ENCODE results near the gene FHOD3. TPM values are rescaled to one million over a fixed set of nuclear protein-coding genes. Genes with fewer than 3 reads are reported as not detected.

FHOD3 gene
- polyA plus RNA-seq, 1 donor from 2014 or later = not detected

DNA sequence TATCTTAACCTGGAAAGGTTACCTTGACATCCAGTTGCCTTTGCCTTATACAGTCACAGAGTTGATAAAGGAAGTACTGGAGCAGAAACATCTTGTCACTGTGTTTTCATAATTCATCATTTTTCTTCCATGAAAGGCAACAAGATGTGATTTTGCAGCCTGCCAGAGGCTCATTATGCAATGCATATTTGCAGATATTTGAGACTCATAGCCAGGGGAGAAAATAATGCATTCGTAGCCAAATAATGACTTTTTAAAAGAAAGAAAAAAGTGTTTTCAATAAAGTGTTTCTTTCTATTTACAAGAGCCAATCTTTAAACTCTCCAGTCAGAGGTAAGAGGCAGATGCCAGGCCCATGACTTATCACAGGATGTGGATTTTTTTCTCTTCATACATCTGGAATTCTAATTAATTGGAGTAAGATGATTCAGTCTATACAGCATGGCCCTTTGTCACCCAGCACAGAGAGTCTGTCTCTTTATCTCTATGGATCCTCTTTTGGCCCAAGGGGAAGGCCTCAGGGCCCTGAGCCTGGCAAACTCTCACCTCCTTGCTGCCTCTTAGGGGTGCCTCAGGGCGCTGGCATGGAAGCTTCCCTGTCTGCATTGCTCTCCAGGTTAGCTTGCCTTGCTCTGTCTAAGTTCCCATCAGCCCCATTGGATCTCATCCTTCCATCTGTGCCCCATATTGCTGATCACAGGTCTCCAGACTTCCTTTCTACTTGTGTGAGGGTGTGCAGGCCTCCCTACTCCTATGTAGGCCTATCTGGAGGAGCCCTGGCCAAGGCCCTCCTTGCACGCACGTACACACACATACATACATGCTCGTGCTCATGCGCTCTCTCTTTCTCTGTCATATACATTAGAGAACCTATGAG, 283.6 kb downstream of the FHOD3 start:
- no peak overlapping the region for H3K27ac Mint-ChIP-seq
- H3K36me3 Mint-ChIP-seq = no peaks in the 10 kb centered on the region
- H3K4me3 Mint-ChIP-seq = no peak overlapping the region
- peaks cover 0 to 1% (median 0%) of the 10 kb centered on the region in 3 donors for H3K4me1 Mint-ChIP-seq
- no peaks in the 10 kb centered on the region for H3K9me3 Mint-ChIP-seq
- H3K27me3 Mint-ChIP-seq = peaks cover 4% of the 10 kb centered on the region

DNA sequence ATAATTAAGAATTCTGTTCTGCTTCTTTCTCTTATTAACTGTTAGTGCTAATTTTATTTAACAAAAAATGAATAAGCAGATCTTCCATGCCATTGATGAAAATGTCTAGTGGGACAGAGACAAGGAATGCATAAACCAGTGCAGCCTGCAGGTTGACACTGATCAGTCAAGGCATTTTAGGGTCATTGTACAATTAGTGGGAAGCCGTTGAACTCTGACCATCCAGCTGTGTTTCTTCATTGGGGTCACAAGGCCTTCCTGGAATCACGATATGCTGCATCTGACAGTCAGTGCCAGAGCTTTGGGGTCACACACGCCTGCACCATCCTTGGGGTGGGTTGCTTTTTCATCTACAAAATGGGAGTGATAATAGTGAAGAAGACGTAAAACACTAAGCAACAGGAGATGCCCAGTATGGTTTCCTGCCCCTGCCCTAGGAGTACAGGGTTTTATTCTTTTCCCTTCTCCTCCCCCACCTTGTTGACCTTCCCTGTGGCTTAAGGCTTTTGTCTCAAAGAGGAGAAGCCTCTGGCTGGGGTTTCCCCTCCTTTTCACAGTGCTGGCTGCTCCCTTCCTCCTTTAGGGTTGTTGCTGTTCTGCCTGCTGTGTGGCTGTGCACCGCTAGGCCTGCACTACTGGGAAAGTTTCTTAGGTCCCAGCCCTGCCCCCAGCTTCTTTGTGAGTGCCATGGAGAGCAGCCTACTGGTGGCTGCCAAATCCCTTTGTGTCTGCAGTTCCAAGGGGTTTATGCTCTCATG, 285.7 kb downstream of the FHOD3 start:
- no peaks in the 10 kb centered on the region for H3K9me3 Mint-ChIP-seq
- H3K4me3 Mint-ChIP-seq = no peak overlapping the region
- H3K36me3 Mint-ChIP-seq = no peaks in the 10 kb centered on the region
- H3K4me1 Mint-ChIP-seq = peaks cover 0 to 1% (median 0%) of the 10 kb centered on the region in 3 donors
- H3K27ac Mint-ChIP-seq = no peak overlapping the region
- H3K27me3 Mint-ChIP-seq = peaks cover 3% of the 10 kb centered on the region

DNA sequence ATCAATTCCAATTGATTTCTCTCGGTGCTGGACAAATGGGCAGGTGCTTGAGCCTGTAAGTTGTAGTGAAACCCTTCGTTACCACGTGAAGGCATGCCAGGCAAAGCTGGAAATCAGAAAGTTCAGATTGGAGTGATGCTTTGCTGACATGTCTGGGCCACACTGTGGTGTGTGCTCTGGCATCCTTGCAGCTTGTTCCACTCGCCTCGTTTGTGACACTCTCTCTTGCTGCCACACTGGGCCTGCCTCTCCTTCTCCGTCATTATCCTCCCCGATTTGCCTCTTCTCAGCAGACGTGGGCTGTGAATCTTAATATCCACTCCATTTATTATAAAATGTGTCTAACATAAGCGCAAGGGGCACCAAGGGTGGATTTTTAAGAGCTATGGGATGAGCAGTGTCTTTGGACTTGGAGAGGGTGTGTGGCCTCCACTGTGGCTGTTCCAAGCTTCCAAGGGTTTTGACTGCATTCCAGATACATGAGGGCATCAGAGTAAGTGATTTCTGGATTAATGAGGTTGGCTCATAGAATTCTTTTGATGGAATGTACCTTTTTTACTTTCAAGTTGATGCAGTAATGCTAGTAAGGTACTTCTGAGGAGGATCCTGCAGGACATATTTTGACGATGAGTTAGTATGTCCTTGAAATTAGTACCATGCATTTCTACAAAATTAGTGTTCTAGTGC, 292.5 kb downstream of the FHOD3 start:
- Mint-ChIP-seq H3K36me3 (no peaks in the 10 kb centered on the region), H3K27ac (no peak overlapping the region), H3K27me3 (peaks cover 2% of the 10 kb centered on the region), H3K9me3 (no peaks in the 10 kb centered on the region), H3K4me3 (no peak overlapping the region), H3K4me1 (no peaks in the 10 kb centered on the region)

DNA sequence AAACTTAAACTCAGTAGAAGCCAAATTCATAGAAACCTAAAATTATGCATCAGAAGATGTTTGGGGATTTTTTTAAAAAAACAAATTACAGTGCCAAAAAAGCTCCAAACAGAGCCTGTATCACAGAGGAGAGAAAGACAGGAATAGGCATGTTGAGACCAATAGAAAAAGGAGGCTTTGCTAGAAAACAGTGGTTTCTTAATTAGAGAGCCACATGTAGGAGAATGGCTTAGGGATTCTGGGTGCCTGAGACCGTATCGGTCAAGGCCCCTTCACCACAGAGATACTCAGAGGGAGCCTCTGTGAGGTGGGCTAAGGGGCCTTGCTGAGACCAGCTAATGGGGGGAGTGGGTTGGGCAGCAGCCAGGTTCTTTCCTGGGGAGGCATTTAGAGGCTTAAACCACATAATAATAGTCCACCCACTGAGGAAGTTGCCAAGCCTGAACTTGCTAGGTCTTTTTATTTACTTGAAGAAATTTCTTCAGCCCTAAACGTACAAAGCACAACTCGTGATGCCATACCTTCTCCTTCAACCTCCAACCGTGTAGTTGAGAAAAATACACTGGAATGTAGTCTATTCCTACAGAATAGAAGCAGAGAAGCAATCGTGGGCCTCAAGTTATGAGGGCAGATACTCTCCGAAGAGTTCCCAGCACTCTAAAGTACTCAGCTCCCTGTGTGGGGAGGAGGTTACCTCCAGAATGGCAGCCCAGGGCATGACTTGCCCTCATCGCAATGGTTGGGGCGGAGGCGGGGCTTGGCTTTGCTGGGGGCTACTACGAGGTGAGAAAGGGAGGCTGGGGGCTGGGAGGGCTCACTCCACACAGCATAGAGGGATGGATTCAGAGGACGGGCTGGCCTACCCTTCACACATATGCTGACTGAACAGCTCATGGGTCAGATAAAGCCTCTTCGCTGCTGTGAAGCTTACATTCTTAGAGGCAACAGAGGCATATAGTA, 293.4 kb downstream of the FHOD3 start:
- Mint-ChIP-seq H3K27ac (no peak overlapping the region), H3K36me3 (no peaks in the 10 kb centered on the region), H3K4me1 (no peaks in the 10 kb centered on the region), H3K9me3 (no peaks in the 10 kb centered on the region), H3K4me3 (no peak overlapping the region), H3K27me3 (peaks cover 2% of the 10 kb centered on the region)

DNA sequence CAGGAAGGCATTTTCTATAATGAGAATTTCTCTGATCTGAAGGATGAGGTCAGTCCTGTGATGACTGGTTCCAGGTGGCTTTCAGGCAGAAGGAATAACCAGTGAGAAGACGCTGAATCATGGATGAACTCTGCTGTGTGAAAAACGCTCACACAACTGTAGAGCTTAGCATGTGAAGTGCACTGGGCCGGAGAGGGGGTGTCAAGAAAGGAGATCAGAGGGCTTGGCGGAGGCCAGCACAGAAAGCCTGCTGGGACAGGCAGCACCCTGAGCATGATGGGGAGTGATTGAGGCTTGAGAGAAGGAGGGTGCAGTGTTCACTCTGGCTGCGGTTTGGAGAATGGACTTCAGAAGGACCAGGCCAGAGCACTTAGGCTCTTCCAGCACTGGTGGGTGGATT, 294.8 kb downstream of the FHOD3 start:
- no peaks in the 10 kb centered on the region for H3K4me1 Mint-ChIP-seq
- no peak overlapping the region for H3K4me3 Mint-ChIP-seq
- H3K36me3 Mint-ChIP-seq = no peaks in the 10 kb centered on the region
- H3K27me3 Mint-ChIP-seq = peaks cover 2% of the 10 kb centered on the region
- H3K27ac Mint-ChIP-seq = no peak overlapping the region
- no peaks in the 10 kb centered on the region for H3K9me3 Mint-ChIP-seq

DNA sequence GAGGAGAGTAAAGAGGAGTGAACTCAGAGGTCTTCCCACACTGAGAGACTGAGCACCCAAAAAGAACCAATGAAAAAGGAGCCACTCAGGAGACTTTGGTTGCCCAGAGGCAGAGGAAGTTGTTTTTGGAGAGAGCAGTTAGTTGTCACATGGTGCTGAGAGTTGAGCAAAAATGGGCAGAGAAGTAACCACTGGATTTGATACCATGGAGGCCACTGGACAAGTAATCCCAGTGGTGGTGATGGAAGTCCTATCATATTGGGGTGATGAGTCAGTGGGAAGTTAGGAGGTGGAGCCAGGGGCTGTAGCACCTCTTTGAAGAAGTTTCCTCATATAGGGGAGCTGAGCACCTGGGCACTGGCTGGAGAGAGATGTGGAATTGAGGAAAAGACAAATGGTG, 295.5 kb downstream of the FHOD3 start:
- no peaks in the 10 kb centered on the region for H3K4me1 Mint-ChIP-seq
- H3K36me3 Mint-ChIP-seq = no peaks in the 10 kb centered on the region
- no peaks in the 10 kb centered on the region for H3K9me3 Mint-ChIP-seq
- H3K27me3 Mint-ChIP-seq = peaks cover 2% of the 10 kb centered on the region
- no peak overlapping the region for H3K27ac Mint-ChIP-seq
- H3K4me3 Mint-ChIP-seq = no peak overlapping the region

DNA sequence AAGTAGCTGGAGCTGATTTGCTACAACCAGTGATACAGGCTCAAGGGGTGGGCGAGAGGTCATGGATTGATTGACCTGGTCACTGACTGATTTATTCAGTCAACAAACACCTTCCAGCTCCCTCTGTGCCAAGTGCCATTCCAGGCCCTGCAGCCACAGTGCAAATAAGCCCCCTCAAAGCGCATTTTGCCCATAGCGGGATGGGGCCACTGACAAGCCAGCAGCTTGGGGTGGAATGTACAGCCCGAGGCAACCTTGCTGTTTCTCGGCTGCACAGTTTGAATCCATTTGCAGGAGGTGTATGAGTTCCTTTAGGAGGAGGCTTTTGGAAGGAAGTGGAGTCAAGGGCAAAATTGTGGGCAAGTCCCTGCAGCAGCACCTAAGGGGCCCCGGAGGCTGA, 296.1 kb downstream of the FHOD3 start:
- no peak overlapping the region for H3K4me3 Mint-ChIP-seq
- H3K36me3 Mint-ChIP-seq = no peaks in the 10 kb centered on the region
- no peak overlapping the region for H3K27ac Mint-ChIP-seq
- no peaks in the 10 kb centered on the region for H3K4me1 Mint-ChIP-seq
- H3K9me3 Mint-ChIP-seq = no peaks in the 10 kb centered on the region
- peaks cover 2% of the 10 kb centered on the region for H3K27me3 Mint-ChIP-seq

DNA sequence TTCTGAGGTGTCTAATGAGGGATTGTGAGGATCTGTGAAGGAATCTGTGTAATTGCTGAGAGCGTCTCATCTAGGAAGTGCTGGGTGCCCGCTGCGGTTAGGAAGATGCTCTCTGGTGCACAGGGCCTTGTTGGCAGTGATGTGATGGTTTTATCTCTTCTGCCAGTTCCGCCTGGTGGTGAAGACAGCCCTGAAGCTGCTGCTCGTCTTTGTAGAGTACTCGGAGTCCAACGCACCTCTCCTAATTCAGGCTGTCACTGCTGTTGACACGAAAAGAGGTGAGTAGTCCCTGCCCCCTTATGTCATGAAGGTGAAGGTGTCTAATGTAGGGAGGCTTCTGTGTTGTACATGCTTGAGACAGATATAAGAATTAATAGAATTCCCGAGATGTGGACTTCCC, 297.1 kb downstream of the FHOD3 start:
- Mint-ChIP-seq H3K4me1 (no peaks in the 10 kb centered on the region), H3K4me3 (no peak overlapping the region), H3K27ac (no peak overlapping the region), H3K9me3 (no peaks in the 10 kb centered on the region), H3K27me3 (peaks cover 2% of the 10 kb centered on the region), H3K36me3 (no peaks in the 10 kb centered on the region)

DNA sequence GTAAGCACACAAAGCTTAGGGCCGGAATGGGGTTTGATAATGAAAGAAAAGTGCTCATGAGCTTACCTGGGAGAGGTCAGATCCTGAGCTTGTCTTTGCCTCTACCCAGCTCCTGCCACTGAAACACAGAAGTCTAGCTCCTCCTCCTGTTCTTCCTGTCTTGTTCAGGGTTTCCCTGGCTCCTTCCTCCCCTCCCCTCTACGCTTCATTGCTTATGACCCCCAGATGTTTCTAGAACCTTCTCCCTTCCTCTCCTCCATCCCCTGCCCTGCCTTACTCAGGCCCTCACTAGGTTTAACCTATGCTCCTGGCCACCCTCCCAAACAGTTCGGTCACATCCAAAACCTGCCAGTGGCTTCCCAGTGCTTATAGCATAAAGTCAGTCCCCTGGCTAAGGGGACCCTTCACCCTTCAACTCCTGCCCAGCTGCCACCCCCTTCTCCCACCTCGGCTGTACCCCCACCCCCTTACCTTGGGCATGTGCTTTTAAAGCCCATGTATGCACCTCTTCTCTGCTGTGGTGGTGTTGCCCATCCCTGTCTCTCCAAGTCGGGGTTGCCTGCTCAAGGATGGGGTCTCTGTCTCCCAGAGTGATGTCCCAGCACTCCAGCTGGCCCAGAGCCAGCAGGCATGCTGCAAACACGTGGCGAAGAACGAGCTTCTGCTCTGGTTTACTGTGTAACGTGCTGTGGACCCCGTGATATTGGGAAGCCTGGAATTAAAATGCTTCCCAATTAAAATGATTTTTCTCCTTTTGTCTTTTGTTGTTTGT, 297.7 kb downstream of the FHOD3 start:
- no peaks in the 10 kb centered on the region for H3K9me3 Mint-ChIP-seq
- H3K4me3 Mint-ChIP-seq = no peak overlapping the region
- H3K36me3 Mint-ChIP-seq = no peaks in the 10 kb centered on the region
- no peaks in the 10 kb centered on the region for H3K27me3 Mint-ChIP-seq
- H3K4me1 Mint-ChIP-seq = no peaks in the 10 kb centered on the region
- no peak overlapping the region for H3K27ac Mint-ChIP-seq

DNA sequence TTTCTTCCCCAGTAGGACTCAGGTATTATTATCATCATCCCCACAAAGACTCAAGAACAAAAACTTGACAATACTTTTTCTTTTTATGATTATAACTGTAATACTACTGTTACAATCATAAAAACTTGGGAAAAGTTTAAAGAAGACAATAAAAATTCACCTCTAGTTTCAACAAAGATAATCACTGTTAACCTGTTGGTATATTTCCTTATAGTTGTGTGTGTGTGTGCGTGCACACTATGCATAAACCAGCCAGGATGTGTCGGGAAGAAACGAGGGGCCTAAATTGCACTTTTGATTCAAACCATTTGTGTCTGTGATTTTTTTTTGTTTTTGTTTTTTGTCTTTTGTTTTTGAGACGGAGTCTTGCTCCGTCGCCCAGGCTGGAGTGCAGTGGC, 298.3 kb downstream of the FHOD3 start:
- Mint-ChIP-seq H3K4me1 (no peaks in the 10 kb centered on the region), H3K27ac (no peak overlapping the region), H3K4me3 (no peak overlapping the region), H3K27me3 (no peaks in the 10 kb centered on the region), H3K9me3 (no peaks in the 10 kb centered on the region), H3K36me3 (no peaks in the 10 kb centered on the region)

DNA sequence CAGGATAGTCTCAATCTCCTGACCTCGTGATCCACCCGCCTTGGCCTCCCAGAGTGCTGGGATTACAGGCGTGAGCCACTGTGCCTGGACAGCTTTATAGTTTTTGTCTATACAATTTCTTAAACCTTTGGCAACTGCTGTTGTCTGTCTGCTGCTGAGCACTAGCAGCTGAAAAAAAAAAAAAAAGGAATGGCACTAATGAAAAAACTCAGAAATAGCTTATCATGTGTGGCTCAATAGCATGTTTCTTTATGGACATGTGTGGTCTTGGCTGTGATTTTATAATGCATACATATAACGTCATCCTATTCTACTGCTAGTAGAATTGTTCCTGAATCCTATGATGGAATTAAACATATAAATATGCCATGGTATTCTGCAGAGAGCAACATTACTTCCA, 300.1 kb downstream of the FHOD3 start:
- H3K27me3 Mint-ChIP-seq = no peaks in the 10 kb centered on the region
- H3K4me1 Mint-ChIP-seq = no peaks in the 10 kb centered on the region
- no peak overlapping the region for H3K4me3 Mint-ChIP-seq
- H3K9me3 Mint-ChIP-seq = no peaks in the 10 kb centered on the region
- no peak overlapping the region for H3K27ac Mint-ChIP-seq
- no peaks in the 10 kb centered on the region for H3K36me3 Mint-ChIP-seq

DNA sequence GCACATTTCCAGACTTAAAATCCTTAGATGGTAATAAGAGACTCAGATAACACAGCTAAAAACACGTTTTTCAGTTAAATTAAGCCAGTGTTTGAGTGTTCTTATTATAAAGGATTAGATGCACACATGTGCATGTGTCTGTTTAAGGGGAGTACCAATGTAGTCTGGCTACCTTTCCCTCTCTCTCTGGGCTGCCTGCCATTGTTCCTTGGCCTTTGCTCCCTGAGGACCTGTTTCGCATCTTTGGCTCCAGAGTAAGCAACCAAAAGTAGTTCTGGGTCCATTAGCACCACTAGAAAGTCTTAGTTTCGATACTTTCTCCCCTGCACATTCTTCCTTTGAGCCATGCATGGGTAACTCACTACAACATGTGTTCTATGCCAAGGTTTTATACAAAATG, 303.0 kb downstream of the FHOD3 start:
- H3K36me3 Mint-ChIP-seq = no peaks in the 10 kb centered on the region
- no peak overlapping the region for H3K4me3 Mint-ChIP-seq
- peak overlapping the region in 1 of 3 donors; percentile 59 for H3K27ac Mint-ChIP-seq
- H3K27me3 Mint-ChIP-seq = no peaks in the 10 kb centered on the region
- no peaks in the 10 kb centered on the region for H3K9me3 Mint-ChIP-seq
- H3K4me1 Mint-ChIP-seq = no peaks in the 10 kb centered on the region

DNA sequence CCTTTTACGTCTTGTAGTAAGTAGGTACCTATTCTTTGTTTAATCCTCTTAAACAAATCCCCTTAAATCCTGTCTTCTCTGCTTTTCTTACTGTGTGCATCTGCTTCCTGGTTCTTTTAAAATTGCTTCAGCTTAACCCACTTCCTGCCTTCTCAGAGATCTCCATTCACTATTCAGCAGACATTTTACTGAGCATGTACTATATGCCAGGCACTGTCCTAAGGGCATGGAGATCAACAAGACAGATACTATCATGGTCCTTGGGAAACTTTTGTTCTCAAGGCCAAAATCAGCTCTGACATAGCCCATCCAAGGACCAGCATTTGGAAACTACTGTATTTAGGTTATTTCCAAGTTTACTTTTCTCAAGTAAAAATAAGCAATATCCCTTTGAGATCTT, 303.8 kb downstream of the FHOD3 start:
- Mint-ChIP-seq H3K36me3 (no peaks in the 10 kb centered on the region), H3K27me3 (no peaks in the 10 kb centered on the region), H3K4me3 (no peak overlapping the region), H3K9me3 (peaks cover 0 to 2% (median 0%) of the 10 kb centered on the region in 3 donors), H3K27ac (no peak overlapping the region), H3K4me1 (no peaks in the 10 kb centered on the region)

DNA sequence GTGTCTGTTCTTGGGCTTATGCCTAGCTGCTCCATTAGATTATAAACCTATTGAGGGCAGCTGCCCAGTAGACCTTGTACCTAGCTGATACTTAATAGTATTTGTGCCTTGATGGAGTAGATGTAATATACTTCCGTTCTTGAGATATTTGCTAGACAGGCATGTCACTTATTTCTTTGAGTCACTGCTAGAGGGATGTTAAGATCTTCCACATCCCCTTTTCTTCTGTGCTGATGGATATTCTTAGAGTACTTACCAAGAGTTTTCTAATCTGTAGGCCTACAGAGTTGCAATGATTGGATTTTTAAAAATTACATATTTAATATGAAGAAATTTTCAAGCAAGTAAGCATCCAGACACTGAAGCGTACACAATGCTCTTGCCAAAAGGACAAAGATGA, 304.6 kb downstream of the FHOD3 start:
- Mint-ChIP-seq H3K27me3 (no peaks in the 10 kb centered on the region), H3K4me1 (no peaks in the 10 kb centered on the region), H3K36me3 (no peaks in the 10 kb centered on the region), H3K27ac (no peak overlapping the region), H3K9me3 (peaks cover 0 to 2% (median 0%) of the 10 kb centered on the region in 3 donors), H3K4me3 (no peak overlapping the region)
